Stomach (tissue), 9 donors: ENCODE data around the gene PRSS27. TPM values are rescaled to one million over a fixed set of nuclear protein-coding genes. Genes with fewer than 3 reads are reported as not detected.

Source experiments
- DNase-seq, 2 donors: peaks; one replicate each; pipeline versions ENCODE4 v3.0.0 to v3.0.0-alpha.2; 2013 to 2019
- H3K27ac ChIP-seq, 5 donors: fragments of 200-600 bp in 4 of 5; sonication (generic) in 4 of 5; one replicate each; pipeline ENCODE4 v1.5.1; 2013 to 2019; ENCODE audit warnings: mild to moderate bottlenecking in 1 of 5, moderate library complexity in 1 of 5
- H3K27me3 ChIP-seq, 3 donors: fragments of 200-600 bp; sonication (generic); one replicate each; pipeline ENCODE4 v1.5.1; 2017 to 2019; ENCODE audit warnings: mixed run types in 1 of 3
- H3K36me3 ChIP-seq, 4 donors: fragments of 200-600 bp; sonication (generic); 1 replicate in 3 of 4; 2 replicates in 1 of 4; pipeline ENCODE4 v1.5.1; 2016 to 2019
- H3K4me1 ChIP-seq, 4 donors: fragments of 200-600 bp; sonication (generic); one replicate each; pipeline ENCODE4 v1.5.1; 2016 to 2019
- H3K4me3 ChIP-seq, 4 donors: fragments of 200-600 bp; sonication (generic) in 3 of 4; one replicate each; pipeline ENCODE4 v1.5.1; 2016 to 2019; ENCODE audit warnings: mild to moderate bottlenecking in 1 of 4
- H3K9me3 ChIP-seq, 4 donors: fragments of 200-600 bp; sonication (generic); one replicate each; pipeline ENCODE4 v1.5.1; 2016 to 2019
- CTCF ChIP-seq, 7 experiments: fragments of 450-650 bp in 4 of 7; fragments of 200-600 bp in 3 of 7; sonication (generic) in 3 of 7; IDR thresholded peaks; one replicate each; pipeline ENCODE4 v1.5.1; 2016 to 2019; ENCODE audit warnings: antibody characterized with exemption in 7 of 7, control low read depth in 2 of 7, mild to moderate bottlenecking in 1 of 7
- EP300 ChIP-seq: sonication (generic); formaldehyde crosslinking; IDR thresholded peaks from one replicate; pipeline ENCODE4 v1.6.1; 2017; ENCODE audit warnings: antibody characterized with exemption
- POLR2A ChIP-seq, 4 donors: fragments of 450-650 bp; IDR thresholded peaks; one replicate each; pipeline ENCODE4 v1.6.1; 2016; ENCODE audit warnings: antibody characterized with exemption in 4 of 4, control low read depth in 2 of 4, mild to moderate bottlenecking in 1 of 4, moderate library complexity in 1 of 4
- POLR2AphosphoS5 ChIP-seq, 3 donors: sonication (generic); formaldehyde crosslinking; IDR thresholded peaks; one replicate each; pipeline ENCODE4 v1.6.1; 2016; ENCODE audit warnings: antibody characterized with exemption in 3 of 3
- WGBS, 5 donors: extraction: QIAGEN DNeasy Blood & Tissue Kit in 3 of 5; methylation state at CpG; one replicate each; pipeline versions ENCODE4 v1.1.5 to v1.1.7; 2013 to 2018; 5-methylcytosine and 5-hydroxymethylcytosine counted together
- intact Hi-C: fragments of 100-400 bp; cut with DNase I; formaldehyde crosslinking; loops from one replicate; pipeline ENCODE4 v1.15.1; 2023; ENCODE audit warnings: low total_unique reads
- polyA plus RNA-seq, 3 donors: library from polyadenylated mRNA; stranded (reverse); fragments of 200-250 nt; gene quantifications; one replicate each; pipeline ENCODE4 v1.2.3, GENCODE V29; 2013
- total RNA-seq, 5 donors: library from RNA; depleted of rRNA; stranded (reverse); fragments of >200 nt; gene quantifications; one replicate each; pipeline versions ENCODE4 v1.1.0 to v1.2.3, GENCODE V29; 2014 to 2016
- donor health status: healthy with polysubstance abuse.
- donor health status: Bipolar disorder and iron deficiency.
- donor health status: healthy.

PRSS27 gene
- total and polyA plus RNA-seq, 8 donors = 0.50 to 74.4 (median 0.66) TPM; not detected in 4

- H3K4me1 ChIP-seq = peaks cover 20 to 52% (median 39%) of the 10 kb centered on the region in 4 donors
- TF ChIP-seq EP300 (no peak), POLR2AphosphoS5 (IDR thresholded peaks at IDR 0.05) (no peak), POLR2A (IDR thresholded peaks at IDR 0.05) (no peak), CTCF (IDR thresholded peaks at IDR 0.05) (no peak)
- no peaks in the 10 kb centered on the region for H3K9me3 ChIP-seq
- H3K36me3 ChIP-seq = peaks cover 99 to 100% (median 100%) of the 10 kb centered on the region in 4 donors
- H3K4me3 ChIP-seq = no peak overlapping the region
- peak overlapping the region in 1 of 5 donors; percentile 78 for H3K27ac ChIP-seq
- intact Hi-C loops = no loop called here
- H3K27me3 ChIP-seq = no peaks in the 10 kb centered on the region
- whole genome bisulfite sequencing, 5 donors = 59 to 74% (median 64%) methylated on average over 14 of the region's 14 CpGs
- DNase-seq = no peak
Observed at GRCh38 chr16:2767891-2768290, 47.9 kb upstream of the PRSS27 start.

- Histone ChIP-seq H3K27ac (peak overlapping the region in 1 of 5 donors; percentile 78), H3K27me3 (no peaks in the 10 kb centered on the region), H3K4me3 (no peak overlapping the region), H3K36me3 (peaks cover 100% of the 10 kb centered on the region in 4 donors), H3K4me1 (peaks cover 20 to 51% (median 38%) of the 10 kb centered on the region in 4 donors), H3K9me3 (no peaks in the 10 kb centered on the region)
- 81 to 88% (median 88%) methylated on average over 17 to 19 of the region's 19 CpGs for WGBS, 5 donors
- TF ChIP-seq POLR2AphosphoS5 (IDR thresholded peaks at IDR 0.05) = no peak
- no peak for TF ChIP-seq CTCF (IDR thresholded peaks at IDR 0.05)
- no peak for TF ChIP-seq EP300
- TF ChIP-seq POLR2A (IDR thresholded peaks at IDR 0.05) = no peak
- intact Hi-C loops = no loop called here
- DNase-seq = no peak
Observed at GRCh38 chr16:2767140-2767731, 47.2 kb upstream of the PRSS27 start.

GRCh38 chr16:2766430-2767139 lies 46.6 kb upstream of the PRSS27 start:
- no peaks in the 10 kb centered on the region for H3K27me3 ChIP-seq
- no peak for DNase-seq
- 96 to 98% (median 97%) methylated on average over 44 of the region's 44 CpGs for WGBS, 5 donors

More at GRCh38 chr16:2766430-2767139, 46.6 kb upstream of the PRSS27 start:
- Histone ChIP-seq H3K9me3 (no peaks in the 10 kb centered on the region), H3K36me3 (peaks cover 100% of the 10 kb centered on the region in 4 donors), H3K4me3 (no peak overlapping the region), H3K4me1 (peaks cover 20 to 46% (median 35%) of the 10 kb centered on the region in 4 donors), H3K27ac (no peak overlapping the region)
- intact Hi-C loops = no loop called here
- TF ChIP-seq CTCF (IDR thresholded peaks at IDR 0.05) (no peak), EP300 (no peak), POLR2A (IDR thresholded peaks at IDR 0.05) (no peak), POLR2AphosphoS5 (IDR thresholded peaks at IDR 0.05) (no peak)
